ENCODE measurements around the gene UCN.
"Not testable (repeated sequence)": the region's sequence is repeated elsewhere in the genome, so short reads cannot be mapped to it uniquely, and the experiment has no call there.

The UCN gene

GRCh38 chr2:27282892-27283291 is 25.4 kb downstream of the UCN start:
- DNase-seq (ENCODE audit: low read depth): no peak

GRCh38 chr2:27281855-27282559 is 26.2 kb downstream of the UCN start, which contains the start of gene TRIM54:
TSS of gene TRIM54 (plus strand) at chr2:27282429. CDS start at chr2:27282732, 303 bp downstream.
- no peak for DNase-seq (ENCODE audit: low read depth)

- no peak for DNase-seq (ENCODE audit: low read depth)
Measured at GRCh38 chr2:27281442-27281841, 26.8 kb downstream of the UCN start.

GRCh38 chr2:27280826-27281225 is 27.4 kb downstream of the UCN start:
- DNase-seq (ENCODE audit: low read depth): no peak

GRCh38 chr2:27278010-27278409 is 30.2 kb downstream of the UCN start:
- no peak for DNase-seq (ENCODE audit: low read depth)

GRCh38 chr2:27275211-27276150 is 32.8 kb downstream of the UCN start, which contains the start of gene DNAJC5G:
TSS of gene DNAJC5G (plus strand) at chr2:27275433. CDS start at chr2:27276729, 1,296 bp downstream.
- DNase-seq (ENCODE audit: low read depth): no peak

- DNase-seq (ENCODE audit: low read depth): not testable (repeated sequence)
Measured at GRCh38 chr2:27272537-27273522, 35.4 kb downstream of the UCN start.

- DNase-seq (ENCODE audit: low read depth): no peak
Measured at GRCh38 chr2:27271631-27272340, 36.5 kb downstream of the UCN start.

- no peak for DNase-seq (ENCODE audit: low read depth)
Measured at GRCh38 chr2:27270670-27271069, 37.6 kb downstream of the UCN start.

GRCh38 chr2:27270131-27270530 is 38.1 kb downstream of the UCN start:
- DNase-seq (ENCODE audit: low read depth): no peak

- not testable (repeated sequence) for DNase-seq (ENCODE audit: low read depth)
Measured at GRCh38 chr2:27268296-27268695, 39.9 kb downstream of the UCN start.

GRCh38 chr2:27265536-27265870 is 42.7 kb downstream of the UCN start:
- no peak for DNase-seq (ENCODE audit: low read depth)

- no peak for DNase-seq (ENCODE audit: low read depth)
Measured at GRCh38 chr2:27264753-27265535, 43.3 kb downstream of the UCN start.

GRCh38 chr2:27264253-27264752 is 43.9 kb downstream of the UCN start:
- no peak for DNase-seq (ENCODE audit: low read depth)

- no peak for DNase-seq (ENCODE audit: low read depth)
Measured at GRCh38 chr2:27263287-27264252, 44.7 kb downstream of the UCN start.

- DNase-seq (ENCODE audit: low read depth): peak; percentile 47
Measured at GRCh38 chr2:27262379-27263286, 45.6 kb downstream of the UCN start, which contains the start of gene SLC30A3. TSS of gene SLC30A3 (minus strand) at chr2:27263047. CDS start at chr2:27262906, 141 bp downstream.

GRCh38 chr2:27261926-27262298 is 46.3 kb downstream of the UCN start:
- no peak for DNase-seq (ENCODE audit: low read depth)

All from stimulated activated CD8-positive, alpha-beta memory T cell treated with anti-CD3 and anti-CD28 coated beads, Interleukin-15, amount 100 ng/mL, for 24 hours (primary cell).